Measurements from ENCODE around the gene VPS45.

DNA sequence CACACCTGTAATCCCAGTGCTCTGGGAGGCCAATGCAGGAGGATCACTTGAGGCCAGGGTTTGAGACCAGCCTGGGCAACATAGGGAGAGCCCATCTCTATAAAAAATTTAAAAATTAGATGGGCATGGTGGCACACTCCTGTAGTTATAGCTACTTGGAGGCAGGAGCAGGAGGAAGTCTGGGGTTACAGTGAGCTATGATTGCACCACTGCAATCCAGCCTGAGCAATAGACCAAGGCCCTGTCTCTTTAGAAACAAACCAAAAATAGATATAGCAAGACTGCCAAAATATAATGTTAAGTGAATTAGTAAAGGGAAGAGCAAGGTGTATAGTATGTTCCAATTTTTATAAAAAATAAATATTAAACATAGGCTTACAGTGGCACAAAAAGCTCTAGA is 111.0 kb downstream of the VPS45 start:
- TF ChIP-seq CTCF (IDR thresholded peaks at IDR 0.05) (no peak), POLR2A (IDR thresholded peaks at IDR 0.05) (no peak)

All from right lobe of liver (tissue), 4 donors.